ENCODE data around the gene DNAH6. TPM values are rescaled to one million over a fixed set of nuclear protein-coding genes. Genes with fewer than 3 reads are reported as not detected.

The DNAH6 gene
- total and polyA plus RNA-seq, 10 of the 15 experiments (the other 5 are each of a cell fraction or from before 2014, with no cell fraction given): 0.07 to 1.0 (median 0.29) TPM

DNA sequence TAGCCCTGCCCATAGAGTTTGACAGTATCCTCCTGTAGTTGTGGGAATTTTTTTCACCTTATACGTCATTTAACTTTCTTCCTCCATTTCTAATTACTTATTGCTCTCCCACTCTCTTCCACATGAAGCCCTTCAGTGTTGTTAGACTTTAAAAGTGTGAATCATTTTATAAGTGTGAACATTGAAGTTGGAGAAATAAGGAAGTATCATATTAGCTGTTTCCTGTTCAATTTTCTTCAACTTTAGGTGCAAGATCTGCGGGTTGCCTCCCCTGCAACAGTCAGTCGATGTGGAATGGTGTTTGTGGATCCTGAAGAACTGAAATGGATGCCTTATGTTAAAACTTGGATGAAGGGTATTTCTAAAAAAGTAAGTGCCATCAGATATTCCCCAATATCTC is 138.1 kb downstream of the DNAH6 start (continued):
- TF ChIP-seq, protein P1, sequence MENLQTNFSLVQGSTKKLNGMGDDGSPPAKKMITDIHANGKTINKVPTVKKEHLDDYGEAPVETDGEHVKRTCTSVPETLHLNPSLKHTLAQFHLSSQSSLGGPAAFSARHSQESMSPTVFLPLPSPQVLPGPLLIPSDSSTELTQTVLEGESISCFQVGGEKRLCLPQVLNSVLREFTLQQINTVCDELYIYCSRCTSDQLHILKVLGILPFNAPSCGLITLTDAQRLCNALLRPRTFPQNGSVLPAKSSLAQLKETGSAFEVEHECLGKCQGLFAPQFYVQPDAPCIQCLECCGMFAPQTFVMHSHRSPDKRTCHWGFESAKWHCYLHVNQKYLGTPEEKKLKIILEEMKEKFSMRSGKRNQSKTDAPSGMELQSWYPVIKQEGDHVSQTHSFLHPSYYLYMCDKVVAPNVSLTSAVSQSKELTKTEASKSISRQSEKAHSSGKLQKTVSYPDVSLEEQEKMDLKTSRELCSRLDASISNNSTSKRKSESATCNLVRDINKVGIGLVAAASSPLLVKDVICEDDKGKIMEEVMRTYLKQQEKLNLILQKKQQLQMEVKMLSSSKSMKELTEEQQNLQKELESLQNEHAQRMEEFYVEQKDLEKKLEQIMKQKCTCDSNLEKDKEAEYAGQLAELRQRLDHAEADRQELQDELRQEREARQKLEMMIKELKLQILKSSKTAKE (IDR thresholded peaks at IDR 0.05; ENCODE audit: low read depth, poor library complexity, severe bottlenecking): no peak
- TF ChIP-seq ELK1 (IDR thresholded peaks at IDR 0.05; ENCODE audit: low read depth, low read length) (no peak), POLR2A (IDR thresholded peaks at IDR 0.05; ENCODE audit: low read depth, low read length) (no peak), SRF (IDR thresholded peaks at IDR 0.05; ENCODE audit: low read depth in 2 of 2, low read length in 2 of 2) (no peak)

DNA sequence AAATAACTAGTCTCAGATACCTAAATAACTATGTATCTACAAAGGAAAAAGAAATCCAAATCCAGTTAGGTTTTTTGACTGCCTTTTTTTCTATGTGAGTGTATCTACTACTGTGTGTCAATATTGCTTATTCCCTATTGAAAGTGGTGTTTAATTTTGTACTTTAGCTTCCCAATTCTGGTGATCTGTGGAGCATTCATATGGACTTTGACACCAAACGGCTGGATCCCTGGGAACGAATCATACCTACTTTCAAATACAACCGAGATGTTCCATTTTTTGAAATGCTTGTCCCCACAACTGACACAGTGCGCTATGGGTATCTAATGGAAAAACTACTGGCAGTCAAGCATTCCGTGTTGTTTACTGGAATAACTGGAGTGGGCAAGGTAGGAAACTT is 152.8 kb downstream of the DNAH6 start:
- BruUV-seq (replicated peaks): no TSS peak
- CTCF ChIA-PET: no interaction called here
- TF ChIP-seq, protein P2, sequence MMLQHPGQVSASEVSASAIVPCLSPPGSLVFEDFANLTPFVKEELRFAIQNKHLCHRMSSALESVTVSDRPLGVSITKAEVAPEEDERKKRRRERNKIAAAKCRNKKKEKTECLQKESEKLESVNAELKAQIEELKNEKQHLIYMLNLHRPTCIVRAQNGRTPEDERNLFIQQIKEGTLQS (IDR thresholded peaks at IDR 0.05; ENCODE audit: borderline replicate concordance, extremely low read depth, low read depth, low read length): no peak
- TF ChIP-seq RB1 (IDR thresholded peaks at IDR 0.05; ENCODE audit: borderline replicate concordance) (no peak), BCLAF1 (IDR thresholded peaks at IDR 0.05) (no peak), JUNB (IDR thresholded peaks at IDR 0.05) (no peak), CHD1 (IDR thresholded peaks at IDR 0.05; ENCODE audit: low read depth, low read length) (no peak), TCF3 (IDR thresholded peaks at IDR 0.05; ENCODE audit: borderline replicate concordance, insufficient read depth, low read depth, low read length) (no peak), HDGF (IDR thresholded peaks at IDR 0.05) (no peak), FOXK2 (IDR thresholded peaks at IDR 0.05) (no peak)
- TF ChIP-seq, protein P3, sequence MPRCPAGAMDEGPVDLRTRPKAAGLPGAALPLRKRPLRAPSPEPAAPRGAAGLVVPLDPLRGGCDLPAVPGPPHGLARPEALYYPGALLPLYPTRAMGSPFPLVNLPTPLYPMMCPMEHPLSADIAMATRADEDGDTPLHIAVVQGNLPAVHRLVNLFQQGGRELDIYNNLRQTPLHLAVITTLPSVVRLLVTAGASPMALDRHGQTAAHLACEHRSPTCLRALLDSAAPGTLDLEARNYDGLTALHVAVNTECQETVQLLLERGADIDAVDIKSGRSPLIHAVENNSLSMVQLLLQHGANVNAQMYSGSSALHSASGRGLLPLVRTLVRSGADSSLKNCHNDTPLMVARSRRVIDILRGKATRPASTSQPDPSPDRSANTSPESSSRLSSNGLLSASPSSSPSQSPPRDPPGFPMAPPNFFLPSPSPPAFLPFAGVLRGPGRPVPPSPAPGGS (IDR thresholded peaks at IDR 0.05; ENCODE audit: borderline replicate concordance, insufficient read depth, low read depth, low read length, poor library complexity, severe bottlenecking): no peak
- TF ChIP-seq, protein P1 (IDR thresholded peaks at IDR 0.05; ENCODE audit: low read depth, poor library complexity, severe bottlenecking): no peak

More for the DNA sequence above, 152.8 kb downstream of the DNAH6 start:
- 33% methylated on average over 5 of the region's 5 CpGs for WGBS (ENCODE audit: insufficient coverage, insufficient replicate concordance, low lambda C conversion rate, missing lambda C conversion rate)
- Histone ChIP-seq H3K9me3 (replicated peaks; ENCODE audit: control insufficient read depth, insufficient read depth, low read length) (no peaks in the 10 kb centered on the region), H4K20me1 (ENCODE audit: control insufficient read depth, insufficient read depth) (no peaks in the 10 kb centered on the region), H3K27ac (ENCODE audit: control insufficient read depth, insufficient read depth) (no peak overlapping the region), H3K79me2 (ENCODE audit: control insufficient read depth, insufficient read depth, low read length) (no peaks in the 10 kb centered on the region), H3K4me3 (no peak overlapping the region), H3K27me3 (replicated peaks in 1 of 2; ENCODE audit: control insufficient read depth in 2 of 2, insufficient read depth in 2 of 2, low read length in 1 of 2) (no peaks in the 10 kb centered on the region; a peak in 1 of 4 replicates), H2AFZ (ENCODE audit: control insufficient read depth, low read depth, low read length) (no peak overlapping the region), H3K36me3 (ENCODE audit: control insufficient read depth in 2 of 2, insufficient read depth in 2 of 2, low read length in 1 of 2) (no peaks in the 10 kb centered on the region), H3K9ac (ENCODE audit: control insufficient read depth, insufficient read depth, low read length) (no peak overlapping the region), H3K4me1 (ENCODE audit: control insufficient read depth, insufficient read depth, low read length) (no peaks in the 10 kb centered on the region), H3K4me2 (ENCODE audit: control insufficient read depth, insufficient read depth) (no peak overlapping the region)
- ChIA-PET SMC1A (ENCODE audit: uncharacterized antibody, unreplicated experiment) (no interaction called here), POLR2A (no interaction called here), RAD21 (ENCODE audit: unreplicated experiment) (no interaction called here)
- FAIRE-seq (no peak), DNase-seq (ENCODE audit: low read depth, low spot score) (no peak), ATAC-seq (no peak)
- intact Hi-C loops (cut with micrococcal nuclease; ENCODE audit: unreplicated experiment): no loop called here
- in situ Hi-C loops (cut with MboI): no loop called here

All from GM12878 (cell line).